ENCODE results near the gene PPP6R2. TPM values are rescaled to one million over a fixed set of nuclear protein-coding genes. Genes with fewer than 3 reads are reported as not detected.

The PPP6R2 gene
- total and polyA plus RNA-seq, 2 of the 4 experiments (the other 2 are of a cell fraction): 49.2 to 51.6 TPM

GRCh38 chr22:50304528-50305392 is 38.4 kb upstream of the PPP6R2 start:
- peak overlapping the region; percentile 91 for H2BK120ac ChIP-seq (ENCODE audit: low read depth, low read length)
- H2BK15ac ChIP-seq (ENCODE audit: low read depth, low read length): peak overlapping the region; percentile 65; the same call in 1 of the 3 replicates
- peak overlapping the region; percentile 53 for H2AFZ ChIP-seq (replicated peaks; ENCODE audit: low read length, poor library complexity)
- peak overlapping the region; percentile 95 for H2BK5ac ChIP-seq (ENCODE audit: low read depth, low read length, poor library complexity, severe bottlenecking)
- ChIA-PET POLR2A (ENCODE audit: unreplicated experiment) (interaction anchor here (1.2 kb wide), 1 partner anchor 10 kb away, joined by 6 read pairs; no protein-coding TSS in a partner anchor), CTCF (interaction anchor here (0.6 kb wide), 1 partner anchor 28 kb away, joined by 3 read pairs; no protein-coding TSS in a partner anchor)
- WGBS, 2 experiments (ENCODE audit: extremely low coverage in 2 of 2, insufficient read length in 1 of 2): 82% methylated on average over 2 of the region's 22 CpGs; no CpG with 5 or more reads in 1 of the 2 experiments
- H3K18ac ChIP-seq (ENCODE audit: low read depth, low read length): peak overlapping the region; percentile 68
- H4K20me1 ChIP-seq (ENCODE audit: insufficient read depth, low read length): peaks cover 65% of the 10 kb centered on the region
- H3K27ac ChIP-seq (ENCODE audit: insufficient read depth, low read length): peak overlapping the region; percentile 96
- no peak for TF ChIP-seq MAFK (IDR thresholded peaks at IDR 0.05; ENCODE audit: low read depth, low read length)
- TF ChIP-seq MAZ (IDR thresholded peaks at IDR 0.05; ENCODE audit: borderline replicate concordance, low read depth, low read length): peak; percentile 37; the same call in 1 of the 2 replicates
- H4K8ac ChIP-seq (ENCODE audit: low read depth in 2 of 2, low read length in 2 of 2): peak overlapping the region; percentile 71 to 92
- peak overlapping the region; percentile 81 for H3K9ac ChIP-seq (ENCODE audit: low read depth, low read length)
- BruUV-seq (replicated peaks): no TSS peak
- no peaks in the 10 kb centered on the region for H3K27me3 ChIP-seq (ENCODE audit: control insufficient read depth, insufficient read depth, low read length)
- H2BK20ac ChIP-seq (ENCODE audit: low read depth, low read length): peak overlapping the region; percentile 47
- peak overlapping the region; percentile 99 for H2AK5ac ChIP-seq (ENCODE audit: low read depth, low read length)
- peak overlapping the region; percentile 95 for H3K14ac ChIP-seq (replicated peaks; ENCODE audit: low read depth, low read length)
- H3K4me2 ChIP-seq (ENCODE audit: low read depth, low read length): peak overlapping the region; percentile 65
- peak overlapping the region; percentile 78 for H3K56ac ChIP-seq (ENCODE audit: extremely low read depth, insufficient read depth, low read length)
- H3K36me3 ChIP-seq (ENCODE audit: control insufficient read depth, insufficient read depth, low read length): peaks cover 24% of the 10 kb centered on the region; the same call in 1 of the 2 replicates
- peak overlapping the region; percentile 89 for H3K23ac ChIP-seq (ENCODE audit: low read depth, low read length)
- in situ Hi-C loops (cut with MboI; ENCODE audit: low sequenced_read_pairs) (no loop called here), dilution Hi-C loops (cut with HindIII; ENCODE audit: low sequenced_read_pairs, unreplicated experiment) (no loop called here), intact Hi-C loops (cut with micrococcal nuclease) (loop anchor here (5.0 kb wide), 1 partner anchor 32 kb away; the partner anchor contains the start of gene MAPK11)
- H3K9me3 ChIP-seq (ENCODE audit: control insufficient read depth, insufficient read depth, low read length): no peaks in the 10 kb centered on the region
- peak overlapping the region; percentile 79 for H4K5ac ChIP-seq (ENCODE audit: low read depth, low read length)
- ATAC-seq (ENCODE audit: low read depth) (no peak), DNase-seq (no peak)
- peaks cover 0 to 44% of the 10 kb centered on the region in 2 experiments; a peak in 2 of 4 replicates for H3K79me1 ChIP-seq (ENCODE audit: low read depth in 1 of 2, low read length in 2 of 2)
- peaks cover 69% of the 10 kb centered on the region for H3K4me1 ChIP-seq (ENCODE audit: control insufficient read depth, insufficient read depth, low read length)
- peak overlapping the region; percentile 95 for H2AK9ac ChIP-seq (replicated peaks; ENCODE audit: low read depth, low read length, poor library complexity)
- peak overlapping the region; percentile 97 for H4K91ac ChIP-seq (ENCODE audit: insufficient read depth, low read depth, low read length)
- H3K9me1 ChIP-seq (ENCODE audit: insufficient read depth, low read length): peaks cover 22% of the 10 kb centered on the region
- peak overlapping the region; percentile 5; the same call in 1 of the 2 replicates for H3K4me3 ChIP-seq (ENCODE audit: insufficient read depth, low read depth, low read length)
- peak overlapping the region; percentile 99 for H3K4ac ChIP-seq (ENCODE audit: low read depth, low read length)
